ENCODE measurements around the gene FDX1.

GRCh38 chr11:110473706-110474105 is 44.0 kb downstream of the FDX1 start:
- TF ChIP-seq CTCF (IDR thresholded peaks at IDR 0.05) (no peak), POLR2A (IDR thresholded peaks at IDR 0.05) (no peak)
